ENCODE data around the gene ARHGEF2. TPM values are rescaled to one million over a fixed set of nuclear protein-coding genes. Genes with fewer than 3 reads are reported as not detected.

ARHGEF2 gene
- total and polyA plus RNA-seq, 2 of the 13 experiments (the other 11 are each of a cell fraction or from before 2014, with no cell fraction given) = 16.1 to 32.1 TPM

DNA sequence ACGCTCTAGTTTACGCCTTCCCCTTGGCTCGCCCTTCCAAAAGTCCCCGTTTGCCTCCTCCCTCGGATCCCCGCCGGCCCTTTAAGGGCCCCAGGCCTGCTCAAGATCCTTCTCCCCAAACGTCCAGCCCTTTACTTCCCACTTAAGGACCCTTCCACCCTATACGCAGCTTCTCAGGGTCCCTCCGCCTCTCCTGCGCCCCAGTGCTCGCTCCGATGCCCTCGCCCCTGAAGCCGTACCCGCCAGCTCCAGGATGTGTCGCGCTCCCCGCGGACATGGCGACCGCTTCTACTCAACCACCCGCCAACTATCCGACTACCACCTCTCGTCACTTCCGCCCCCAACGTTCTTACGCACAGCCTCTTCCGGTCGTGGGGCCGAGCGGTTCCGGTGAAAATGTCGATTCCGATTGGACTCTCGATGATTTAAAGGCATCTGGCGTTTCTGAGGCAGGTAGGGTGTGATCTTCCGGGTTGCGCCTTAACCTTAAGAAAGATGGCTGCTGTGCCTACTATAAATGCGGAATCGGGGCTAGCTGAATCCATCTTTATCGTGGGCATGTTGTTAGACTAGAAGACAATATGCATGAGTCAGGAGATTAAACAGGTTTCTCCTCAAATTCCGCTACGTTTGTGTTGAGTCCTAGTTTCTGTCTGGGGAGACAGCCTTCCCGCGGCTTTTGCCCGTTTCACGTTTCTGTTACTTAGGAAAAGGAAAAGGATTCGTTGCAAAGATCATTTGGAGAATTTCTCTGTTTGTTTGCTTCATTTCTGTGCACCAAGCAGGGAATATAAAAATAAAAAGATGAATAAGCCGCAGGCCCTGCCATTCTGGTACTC is 44.0 kb downstream of the ARHGEF2 start, which contains the start of gene KHDC4 (continued):
- TF ChIP-seq ZNF616 (CRISPR knock-in tag; IDR thresholded peaks at IDR 0.05; ENCODE audit: low read depth) = no peak
- TF ChIP-seq, protein P1, sequence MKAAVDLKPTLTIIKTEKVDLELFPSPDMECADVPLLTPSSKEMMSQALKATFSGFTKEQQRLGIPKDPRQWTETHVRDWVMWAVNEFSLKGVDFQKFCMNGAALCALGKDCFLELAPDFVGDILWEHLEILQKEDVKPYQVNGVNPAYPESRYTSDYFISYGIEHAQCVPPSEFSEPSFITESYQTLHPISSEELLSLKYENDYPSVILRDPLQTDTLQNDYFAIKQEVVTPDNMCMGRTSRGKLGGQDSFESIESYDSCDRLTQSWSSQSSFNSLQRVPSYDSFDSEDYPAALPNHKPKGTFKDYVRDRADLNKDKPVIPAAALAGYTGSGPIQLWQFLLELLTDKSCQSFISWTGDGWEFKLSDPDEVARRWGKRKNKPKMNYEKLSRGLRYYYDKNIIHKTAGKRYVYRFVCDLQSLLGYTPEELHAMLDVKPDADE (CRISPR knock-in tag; IDR thresholded peaks at IDR 0.05) = no peak
- TF ChIP-seq MEIS2 (CRISPR knock-in tag; IDR thresholded peaks at IDR 0.05) = 0 out of 2 replicates have a peak, but pooled peaks have one; percentile 76
- peak; percentile 46 for TF ChIP-seq SRSF1 (optimal IDR thresholded peaks at IDR 0.05; ENCODE audit: low read depth, low read length)
- TF ChIP-seq, protein P2, sequence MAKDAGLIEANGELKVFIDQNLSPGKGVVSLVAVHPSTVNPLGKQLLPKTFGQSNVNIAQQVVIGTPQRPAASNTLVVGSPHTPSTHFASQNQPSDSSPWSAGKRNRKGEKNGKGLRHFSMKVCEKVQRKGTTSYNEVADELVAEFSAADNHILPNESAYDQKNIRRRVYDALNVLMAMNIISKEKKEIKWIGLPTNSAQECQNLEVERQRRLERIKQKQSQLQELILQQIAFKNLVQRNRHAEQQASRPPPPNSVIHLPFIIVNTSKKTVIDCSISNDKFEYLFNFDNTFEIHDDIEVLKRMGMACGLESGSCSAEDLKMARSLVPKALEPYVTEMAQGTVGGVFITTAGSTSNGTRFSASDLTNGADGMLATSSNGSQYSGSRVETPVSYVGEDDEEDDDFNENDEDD (CRISPR knock-in tag; IDR thresholded peaks at IDR 0.05; ENCODE audit: borderline replicate concordance) = peak; percentile 89
- no peak for TF ChIP-seq NCOR1 (IDR thresholded peaks at IDR 0.05; ENCODE audit: borderline replicate concordance, low read length)
- TF ChIP-seq ZNF703 (CRISPR knock-in tag; IDR thresholded peaks at IDR 0.05; ENCODE audit: borderline replicate concordance) = no peak
- TF ChIP-seq FOXM1 (CRISPR knock-in tag; IDR thresholded peaks at IDR 0.05) = no peak
- TF ChIP-seq, protein P3, sequence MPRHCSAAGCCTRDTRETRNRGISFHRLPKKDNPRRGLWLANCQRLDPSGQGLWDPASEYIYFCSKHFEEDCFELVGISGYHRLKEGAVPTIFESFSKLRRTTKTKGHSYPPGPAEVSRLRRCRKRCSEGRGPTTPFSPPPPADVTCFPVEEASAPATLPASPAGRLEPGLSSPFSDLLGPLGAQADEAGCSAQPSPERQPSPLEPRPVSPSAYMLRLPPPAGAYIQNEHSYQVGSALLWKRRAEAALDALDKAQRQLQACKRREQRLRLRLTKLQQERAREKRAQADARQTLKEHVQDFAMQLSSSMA (CRISPR knock-in tag; IDR thresholded peaks at IDR 0.05) = 0 out of 2 replicates have a peak, but pooled peaks have one; percentile 68
- TF ChIP-seq, protein P4, sequence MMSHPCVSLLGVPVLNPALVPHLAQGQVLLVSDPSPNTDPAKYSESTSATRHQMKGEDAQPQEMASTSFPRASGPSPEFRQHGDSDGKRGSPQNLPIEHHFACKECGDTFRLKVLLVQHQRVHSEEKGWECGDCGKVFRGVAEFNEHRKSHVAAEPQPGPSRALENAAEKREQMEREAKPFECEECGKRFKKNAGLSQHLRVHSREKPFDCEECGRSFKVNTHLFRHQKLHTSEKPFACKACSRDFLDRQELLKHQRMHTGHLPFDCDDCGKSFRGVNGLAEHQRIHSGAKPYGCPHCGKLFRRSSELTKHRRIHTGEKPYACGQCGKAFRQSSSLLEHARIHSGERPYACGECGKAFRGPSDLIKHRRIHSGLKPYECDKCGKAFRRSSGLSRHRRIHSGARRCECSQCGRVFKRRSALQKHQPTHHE (CRISPR knock-in tag; IDR thresholded peaks at IDR 0.05; ENCODE audit: borderline replicate concordance) = no peak
- TF ChIP-seq, protein P5, sequence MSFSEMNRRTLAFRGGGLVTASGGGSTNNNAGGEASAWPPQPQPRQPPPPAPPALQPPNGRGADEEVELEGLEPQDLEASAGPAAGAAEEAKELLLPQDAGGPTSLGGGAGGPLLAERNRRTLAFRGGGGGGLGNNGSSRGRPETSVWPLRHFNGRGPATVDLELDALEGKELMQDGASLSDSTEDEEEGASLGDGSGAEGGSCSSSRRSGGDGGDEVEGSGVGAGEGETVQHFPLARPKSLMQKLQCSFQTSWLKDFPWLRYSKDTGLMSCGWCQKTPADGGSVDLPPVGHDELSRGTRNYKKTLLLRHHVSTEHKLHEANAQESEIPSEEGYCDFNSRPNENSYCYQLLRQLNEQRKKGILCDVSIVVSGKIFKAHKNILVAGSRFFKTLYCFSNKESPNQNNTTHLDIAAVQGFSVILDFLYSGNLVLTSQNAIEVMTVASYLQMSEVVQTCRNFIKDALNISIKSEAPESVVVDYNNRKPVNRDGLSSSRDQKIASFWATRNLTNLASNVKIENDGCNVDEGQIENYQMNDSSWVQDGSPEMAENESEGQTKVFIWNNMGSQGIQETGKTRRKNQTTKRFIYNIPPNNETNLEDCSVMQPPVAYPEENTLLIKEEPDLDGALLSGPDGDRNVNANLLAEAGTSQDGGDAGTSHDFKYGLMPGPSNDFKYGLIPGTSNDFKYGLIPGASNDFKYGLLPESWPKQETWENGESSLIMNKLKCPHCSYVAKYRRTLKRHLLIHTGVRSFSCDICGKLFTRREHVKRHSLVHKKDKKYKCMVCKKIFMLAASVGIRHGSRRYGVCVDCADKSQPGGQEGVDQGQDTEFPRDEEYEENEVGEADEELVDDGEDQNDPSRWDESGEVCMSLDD (CRISPR knock-in tag; IDR thresholded peaks at IDR 0.05; ENCODE audit: borderline replicate concordance) = no peak
- 0 out of 2 replicates have a peak, but pooled peaks have one; percentile 36 for TF ChIP-seq AKAP8 (CRISPR knock-in tag; IDR thresholded peaks at IDR 0.05)
- TF ChIP-seq ZNF484 (CRISPR knock-in tag; IDR thresholded peaks at IDR 0.05; ENCODE audit: borderline replicate concordance, low read depth) = no peak
- TF ChIP-seq, protein P6, sequence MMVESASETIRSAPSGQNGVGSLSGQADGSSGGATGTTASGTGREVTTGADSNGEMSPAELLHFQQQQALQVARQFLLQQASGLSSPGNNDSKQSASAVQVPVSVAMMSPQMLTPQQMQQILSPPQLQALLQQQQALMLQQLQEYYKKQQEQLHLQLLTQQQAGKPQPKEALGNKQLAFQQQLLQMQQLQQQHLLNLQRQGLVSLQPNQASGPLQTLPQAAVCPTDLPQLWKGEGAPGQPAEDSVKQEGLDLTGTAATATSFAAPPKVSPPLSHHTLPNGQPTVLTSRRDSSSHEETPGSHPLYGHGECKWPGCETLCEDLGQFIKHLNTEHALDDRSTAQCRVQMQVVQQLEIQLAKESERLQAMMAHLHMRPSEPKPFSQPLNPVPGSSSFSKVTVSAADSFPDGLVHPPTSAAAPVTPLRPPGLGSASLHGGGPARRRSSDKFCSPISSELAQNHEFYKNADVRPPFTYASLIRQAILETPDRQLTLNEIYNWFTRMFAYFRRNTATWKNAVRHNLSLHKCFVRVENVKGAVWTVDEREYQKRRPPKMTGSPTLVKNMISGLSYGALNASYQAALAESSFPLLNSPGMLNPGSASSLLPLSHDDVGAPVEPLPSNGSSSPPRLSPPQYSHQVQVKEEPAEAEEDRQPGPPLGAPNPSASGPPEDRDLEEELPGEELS (CRISPR knock-in tag; IDR thresholded peaks at IDR 0.05) = peak; percentile 49; the same call in 1 of the 2 replicates
- TF ChIP-seq ZNF333 (CRISPR knock-in tag; IDR thresholded peaks at IDR 0.05; ENCODE audit: borderline replicate concordance) = no peak
- TF ChIP-seq, protein P7, sequence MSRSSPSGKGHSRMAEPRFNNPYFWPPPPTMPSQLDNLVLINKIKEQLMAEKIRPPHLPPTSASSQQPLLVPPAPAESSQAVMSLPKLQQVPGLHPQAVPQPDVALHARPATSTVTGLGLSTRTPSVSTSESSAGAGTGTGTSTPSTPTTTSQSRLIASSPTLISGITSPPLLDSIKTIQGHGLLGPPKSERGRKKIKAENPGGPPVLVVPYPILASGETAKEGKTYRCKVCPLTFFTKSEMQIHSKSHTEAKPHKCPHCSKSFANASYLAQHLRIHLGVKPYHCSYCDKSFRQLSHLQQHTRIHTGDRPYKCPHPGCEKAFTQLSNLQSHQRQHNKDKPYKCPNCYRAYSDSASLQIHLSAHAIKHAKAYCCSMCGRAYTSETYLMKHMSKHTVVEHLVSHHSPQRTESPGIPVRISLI (CRISPR knock-in tag; IDR thresholded peaks at IDR 0.05; ENCODE audit: borderline replicate concordance) = no peak

Data from HepG2 (cell line).